H1 (cell line): ENCODE measurements around the gene PTPRO. TPM values are rescaled to one million over a fixed set of nuclear protein-coding genes. Genes with fewer than 3 reads are reported as not detected.

Experiments used
- CTCF ChIA-PET: fragments of 300-600 bp; sonication (Branson Sonifier 250); formaldehyde crosslinking; loops from one replicate; lab custom pipeline; 2021; ENCODE audit not compliant: partially characterized antibody; lab: Charles Lee
- POLR2A ChIA-PET: fragments of 300-600 bp; sonication (Branson Sonifier 250); formaldehyde crosslinking; loops from one replicate; lab custom pipeline; 2021; ENCODE audit warnings: inconsistent platforms; ENCODE audit not compliant: partially characterized antibody; lab: Charles Lee
- DNase-seq, 2 experiments: peaks; one replicate each; pipeline versions ENCODE4 v3.0.0 to v3.0.0-alpha.2; 2010 to 2022; ENCODE audit warnings: low spot score in 2 of 2, low read depth in 1 of 2, mixed read lengths in 1 of 2
- FAIRE-seq: peaks from 2 replicates; lab custom pipeline; 2011; peaks lifted over from hg19 to GRCh38; lab: Jason Lieb, UNC
- H2AFZ ChIP-seq: 2 replicates; pipeline ENCODE4 v1.8.1; 2012; ENCODE audit warnings: low read length, inconsistent platforms
- H2AK5ac ChIP-seq: 2 replicates; pipeline ENCODE4 v1.6.1; 2013; ENCODE audit warnings: low read depth, low read length
- H2BK120ac ChIP-seq: replicated peaks from 2 replicates; pipeline ENCODE3; 2013; ENCODE audit warnings: low read depth, low read length, inconsistent platforms
- H2BK12ac ChIP-seq: 2 replicates; pipeline ENCODE4 v1.6.1; 2013; ENCODE audit warnings: low read depth, low read length
- H2BK15ac ChIP-seq: 2 replicates; pipeline ENCODE4 v1.6.1; 2013; ENCODE audit warnings: low read length
- H2BK20ac ChIP-seq: 2 replicates; pipeline ENCODE4 v1.6.1; 2013; ENCODE audit warnings: low read length
- H2BK5ac ChIP-seq: 2 replicates; pipeline ENCODE4 v1.6.1; 2013; ENCODE audit warnings: low read depth, low read length
- H3K14ac ChIP-seq: 2 replicates; pipeline ENCODE4 v1.6.1; 2013; ENCODE audit warnings: inconsistent platforms; ENCODE audit not compliant: insufficient read length
- H3K18ac ChIP-seq: 2 replicates; pipeline ENCODE4 v1.6.1; 2013; ENCODE audit warnings: low read length; ENCODE audit errors: extremely low read depth
- H3K23ac ChIP-seq: 2 replicates; pipeline ENCODE4 v1.6.1; 2013; ENCODE audit warnings: inconsistent platforms; ENCODE audit not compliant: insufficient read length
- H3K23me2 ChIP-seq: 2 replicates; pipeline ENCODE4 v1.6.1; 2013; ENCODE audit warnings: low read depth, low read length
- H3K27ac ChIP-seq: 2 replicates; pipeline ENCODE4 v1.6.1; 2011; ENCODE audit warnings: low read depth, low read length, inconsistent platforms
- H3K27me3 ChIP-seq, 4 experiments: replicated peaks in 1 of 4; 1 replicate in 1 of 4; 2 replicates in 3 of 4; pipeline versions ENCODE4 v1.6.1 to v1.8.1; 2011 to 2013; ENCODE audit warnings: low read length in 3 of 4, mild to moderate bottlenecking in 3 of 4, inconsistent platforms in 2 of 4, mixed read lengths in 2 of 4, moderate library complexity in 1 of 4; ENCODE audit not compliant: control insufficient read depth in 3 of 4, insufficient read depth in 3 of 4; ENCODE audit errors: extremely low read depth in 1 of 4
- H3K36me3 ChIP-seq, 4 experiments: 2 replicates each; pipeline versions ENCODE4 v1.6.1 to v1.8.1; 2011 to 2013; ENCODE audit warnings: mild to moderate bottlenecking in 4 of 4, low read length in 3 of 4, moderate library complexity in 2 of 4, control low read depth in 1 of 4, inconsistent platforms in 1 of 4; ENCODE audit not compliant: insufficient read depth in 4 of 4, control insufficient read depth in 2 of 4
- H3K4ac ChIP-seq: replicated peaks from 2 replicates; pipeline ENCODE3; 2013; ENCODE audit warnings: low read length, low read depth, mixed read lengths, inconsistent platforms; ENCODE audit not compliant: insufficient read length
- H3K4me1 ChIP-seq, 4 experiments: replicated peaks in 1 of 4; 1 replicate in 1 of 4; 2 replicates in 3 of 4; pipeline versions ENCODE4 v1.6.1 to v1.8.1; 2011 to 2013; ENCODE audit warnings: low read length in 3 of 4, inconsistent platforms in 2 of 4, mixed read lengths in 1 of 4; ENCODE audit not compliant: insufficient read depth in 4 of 4, control insufficient read depth in 3 of 4
- H3K4me2 ChIP-seq, 2 experiments: 2 replicates each; pipeline versions ENCODE4 v1.6.1 to v1.8.1; 2011 to 2013; ENCODE audit warnings: low read depth in 2 of 2, low read length in 2 of 2, control low read depth in 1 of 2, inconsistent platforms in 1 of 2, mild to moderate bottlenecking in 1 of 2; ENCODE audit not compliant: insufficient read depth in 1 of 2
- H3K4me3 ChIP-seq, 4 experiments: fragments of 200-600, 300-600 bp in 1 of 4; sonication (generic), shearing (Covaris generic), sonication (Bioruptor Twin) in 1 of 4; 2 replicates each; pipeline versions ENCODE4 v1.5.1 to v1.8.1; 2011 to 2016; ENCODE audit warnings: low read length in 4 of 4, low read depth in 3 of 4, control low read depth in 2 of 4, inconsistent platforms in 2 of 4, mild to moderate bottlenecking in 2 of 4, mixed read lengths in 1 of 4, moderate library complexity in 1 of 4; ENCODE audit not compliant: insufficient read depth in 2 of 4; ENCODE audit errors: extremely low read depth in 1 of 4
- H3K56ac ChIP-seq: replicated peaks from 2 replicates; pipeline ENCODE3; 2013; ENCODE audit warnings: low read depth, mild to moderate bottlenecking, mixed read lengths, low read length, inconsistent platforms; ENCODE audit not compliant: insufficient read length
- H3K79me1 ChIP-seq: 2 replicates; pipeline ENCODE4 v1.6.1; 2013; ENCODE audit warnings: low read depth, low read length, control low read depth
- H3K79me2 ChIP-seq, 2 experiments: 2 replicates each; pipeline versions ENCODE4 v1.6.1 to v1.8.1; 2012 to 2013; ENCODE audit warnings: low read length in 2 of 2, mild to moderate bottlenecking in 2 of 2, inconsistent platforms in 1 of 2; ENCODE audit not compliant: insufficient read depth in 2 of 2, control insufficient read depth in 1 of 2
- H3K9ac ChIP-seq, 4 experiments: replicated peaks in 1 of 4; 1 replicate in 1 of 4; 2 replicates in 3 of 4; pipeline versions ENCODE4 v1.6.1 to v1.8.1; 2011 to 2013; ENCODE audit warnings: low read depth in 3 of 4, low read length in 3 of 4, control low read depth in 2 of 4, mild to moderate bottlenecking in 2 of 4, moderate library complexity in 2 of 4, inconsistent platforms in 1 of 4; ENCODE audit errors: extremely low read depth in 1 of 4
- H3K9me3 ChIP-seq, 2 experiments: 2 replicates each; pipeline versions ENCODE4 v1.6.1 to v1.8.1; 2012 to 2013; ENCODE audit warnings: mild to moderate bottlenecking in 2 of 2, moderate library complexity in 2 of 2, control low read depth in 1 of 2, inconsistent platforms in 1 of 2, low read depth in 1 of 2, low read length in 1 of 2, mixed read lengths in 1 of 2; ENCODE audit not compliant: insufficient read depth in 2 of 2
- H4K20me1 ChIP-seq, 2 experiments: replicated peaks in 1 of 2; 2 replicates each; pipeline versions ENCODE3 to v1.8.1; 2011 to 2013; ENCODE audit warnings: inconsistent platforms in 2 of 2, low read length in 2 of 2, mild to moderate bottlenecking in 1 of 2; ENCODE audit not compliant: insufficient read depth in 2 of 2, control insufficient read depth in 1 of 2
- H4K5ac ChIP-seq: 2 replicates; pipeline ENCODE4 v1.6.1; 2013; ENCODE audit warnings: low read length, low read depth, mixed read lengths, inconsistent platforms; ENCODE audit not compliant: insufficient read length
- H4K8ac ChIP-seq: 2 replicates; pipeline ENCODE4 v1.8.0; 2013; ENCODE audit warnings: mild to moderate bottlenecking, moderate library complexity, low read length, inconsistent platforms; ENCODE audit not compliant: insufficient read depth; ENCODE audit errors: extremely low read depth
- H4K91ac ChIP-seq: replicated peaks from 2 replicates; pipeline ENCODE3; 2013; ENCODE audit warnings: low read length, mixed read lengths, inconsistent platforms; ENCODE audit not compliant: insufficient read length
- BCL11A ChIP-seq, 2 experiments: IDR thresholded peaks; one replicate each; pipeline ENCODE4 v1.6.1; 2011; ENCODE audit warnings: low read depth in 2 of 2, low read length in 2 of 2, mild to moderate bottlenecking in 2 of 2
- BRCA1 ChIP-seq: IDR thresholded peaks from 2 replicates; pipeline ENCODE4 v1.6.1; 2012; ENCODE audit warnings: low read depth, low read length, improper control_type of control experiment
- CBX8 ChIP-seq: fragments of 300-800, 300-1000 bp; sonication (generic); IDR thresholded peaks from 2 replicates; pipeline ENCODE4 v1.7.1; 2016; ENCODE audit warnings: low read depth, low read length, borderline replicate concordance
- E2F6 ChIP-seq: IDR thresholded peaks from 2 replicates; pipeline ENCODE4 v1.6.1; 2012; ENCODE audit warnings: inconsistent platforms
- EP300 ChIP-seq, 2 experiments: IDR thresholded peaks; 1 replicate in 1 of 2; 2 replicates in 1 of 2; pipeline ENCODE4 v1.6.1; 2011 to 2012; ENCODE audit warnings: low read depth in 2 of 2, low read length in 2 of 2, mild to moderate bottlenecking in 2 of 2, borderline replicate concordance in 1 of 2, inconsistent platforms in 1 of 2, moderate library complexity in 1 of 2
- GTF2F1 ChIP-seq: IDR thresholded peaks from 2 replicates; pipeline ENCODE4 v1.6.1; 2012; ENCODE audit warnings: low read depth, low read length, improper control_type of control experiment, borderline replicate concordance
- KDM1A ChIP-seq: fragments of 200-600, 300-600 bp; sonication (generic); IDR thresholded peaks from 2 replicates; pipeline ENCODE4 v1.7.1; 2016; ENCODE audit warnings: mild to moderate bottlenecking, low read length, borderline replicate concordance
- MAFK ChIP-seq: IDR thresholded peaks from 2 replicates; pipeline ENCODE4 v1.6.1; 2012; ENCODE audit warnings: low read depth, mild to moderate bottlenecking, improper control_type of control experiment, low read length
- PHF8 ChIP-seq: fragments of 200-600 bp; sonication (generic); conservative IDR thresholded peaks from 2 replicates; pipeline ENCODE4 v1.7.1; 2012; ENCODE audit warnings: low read depth, mild to moderate bottlenecking, inconsistent platforms, low read length, moderate library complexity
- RXRA ChIP-seq: IDR thresholded peaks from 2 replicates; pipeline ENCODE4 v1.6.1; 2011; ENCODE audit warnings: low read depth, mild to moderate bottlenecking, low read length, moderate library complexity; ENCODE audit not compliant: insufficient read depth
- SAP30 ChIP-seq: fragments of 300-600 bp; sonication (generic); IDR thresholded peaks from 2 replicates; pipeline ENCODE4 v1.7.1; 2012; ENCODE audit warnings: low read length, moderate library complexity, mild to moderate bottlenecking, inconsistent platforms; ENCODE audit not compliant: insufficient read depth, insufficient replicate concordance
- YY1 ChIP-seq: IDR thresholded peaks from 2 replicates; pipeline ENCODE4 v1.6.1; 2011; ENCODE audit warnings: low read depth, mild to moderate bottlenecking, low read length
- WGBS, 2 experiments: shearing (Covaris generic) in 1 of 2; methylation state at CpG; one replicate each; pipeline versions ENCODE4 v1.1.6 to v1.1.7; 2013 to 2015; ENCODE audit warnings: low lambda C conversion rate in 2 of 2, mixed read lengths in 2 of 2, inconsistent platforms in 1 of 2, low coverage in 1 of 2, missing lambda C conversion rate in 1 of 2; ENCODE audit not compliant: insufficient replicate concordance in 2 of 2, insufficient coverage in 1 of 2, insufficient read length in 1 of 2; ENCODE audit errors: extremely low coverage in 1 of 2, missing lambda C conversion rate in 1 of 2; 5-methylcytosine and 5-hydroxymethylcytosine counted together
- polyA plus RNA-seq, 7 experiments: library from polyadenylated mRNA; depleted of rRNA in 3 of 7; stranded (reverse) in 5 of 7; unstranded in 2 of 7; fragments of >200 nt in 5 of 7; fragments of 200-250 nt in 2 of 7; gene quantifications; 1 replicate in 5 of 7; 2 replicates in 1 of 7; 4 replicates in 1 of 7; pipeline versions ENCODE4 v1.2.1 to v1.2.3, GENCODE V29; 2011 to 2013; ENCODE audit warnings: missing spikeins in 2 of 7, mixed read lengths in 2 of 7
- total RNA-seq: library from RNA; stranded (reverse); fragmentation: NEBNext Ultra II Directional; extraction: Animal tissue kit (Norgen Biotek cat#: 25700); gene quantifications from 2 replicates; pipeline ENCODE4 v1.2.1, GENCODE V29; 2021

The PTPRO gene
- total and polyA plus RNA-seq, 2 of the 8 experiments (the other 6 are each of a cell fraction or from before 2014, with no cell fraction given): 0.73 to 1.7 TPM

- DNase-seq (no peak), FAIRE-seq (no peak)
- Histone ChIP-seq H3K27me3 (no peaks in the 10 kb centered on the region), H3K18ac (no peak overlapping the region), H2AK5ac (no peak overlapping the region), H4K5ac (no peak overlapping the region), H3K4me1 (no peaks in the 10 kb centered on the region), H2BK120ac (no peak overlapping the region), H3K9ac (no peak overlapping the region), H3K79me1 (no peaks in the 10 kb centered on the region), H4K91ac (no peak overlapping the region), H3K23ac (no peak overlapping the region), H3K56ac (no peak overlapping the region), H3K23me2 (no peaks in the 10 kb centered on the region), H3K9me3 (no peaks in the 10 kb centered on the region), H4K20me1 (no peaks in the 10 kb centered on the region), H3K79me2 (no peaks in the 10 kb centered on the region), H2AFZ (no peak overlapping the region), H3K4me3 (no peak overlapping the region), H3K4me2 (no peak overlapping the region), H3K14ac (no peak overlapping the region), H2BK15ac (no peak overlapping the region), H3K4ac (no peak overlapping the region), H2BK12ac (no peak overlapping the region), H3K36me3 (no peaks in the 10 kb centered on the region), H4K8ac (no peak overlapping the region), H3K27ac (no peak overlapping the region), H2BK5ac (no peak overlapping the region), H2BK20ac (no peak overlapping the region)
- POLR2A ChIA-PET: no interaction called here
- CTCF ChIA-PET: interaction anchor here (1.7 kb wide), 1 partner anchor 10 kb away, joined by 3 read pairs; no protein-coding TSS in a partner anchor
- WGBS, 2 experiments: 86% methylated on average over 4 of the region's 4 CpGs; no CpG with 5 or more reads in 1 of the 2 experiments
- no peak for TF ChIP-seq E2F6
- TF ChIP-seq EP300 (IDR thresholded peaks at IDR 0.05; ENCODE audit: borderline replicate concordance in 1 of 2, low read depth in 2 of 2, low read length in 2 of 2): no peak
- TF ChIP-seq SAP30: no peak
- TF ChIP-seq YY1: no peak
- TF ChIP-seq RXRA: no peak
- no peak for TF ChIP-seq BCL11A (IDR thresholded peaks at IDR 0.05; ENCODE audit: low read depth in 2 of 2, low read length in 2 of 2)
- no peak for TF ChIP-seq CBX8
- TF ChIP-seq KDM1A: no peak
- no peak for TF ChIP-seq PHF8
- TF ChIP-seq BRCA1: no peak
- no peak for TF ChIP-seq GTF2F1
- no peak for TF ChIP-seq MAFK
Observed at GRCh38 chr12:15494329-15495046, 172.2 kb downstream of the PTPRO start.
